Activated naive CD4-positive, alpha-beta T cell treated with anti-CD3 and anti-CD28 coated beads for 36 hours (primary cell): ENCODE measurements around the gene DNAH14. TPM values are rescaled to one million over a fixed set of nuclear protein-coding genes. Genes with fewer than 3 reads are reported as not detected.
"Not testable (repeated sequence)": the region's sequence is repeated elsewhere in the genome, so short reads cannot be mapped to it uniquely, and the experiment has no call there.

Experiments used
- CTCF ChIA-PET: fragments of 350-600 bp; sonication (Branson Sonifier 250); formaldehyde crosslinking; loops from one replicate; lab custom pipeline; 2021; ENCODE audit warnings: antibody characterized with exemption; lab: Charles Lee
- DNase-seq: peaks from one replicate; pipeline ENCODE4 v3.0.0-alpha.2; 2020
- H3K27ac Mint-ChIP-seq: one replicate; pipeline ENCODE4 v1.8.0; 2021; ENCODE audit warnings: mild to moderate bottlenecking, mixed read lengths
- H3K27me3 Mint-ChIP-seq: one replicate; pipeline ENCODE4 v1.8.0; 2021; ENCODE audit warnings: low read depth, mixed read lengths
- H3K36me3 Mint-ChIP-seq: one replicate; pipeline ENCODE4 v1.8.0; 2021; ENCODE audit warnings: low read depth, mixed read lengths
- H3K4me1 Mint-ChIP-seq: one replicate; pipeline ENCODE4 v1.8.0; 2021; ENCODE audit warnings: low read depth, mixed read lengths
- H3K4me3 Mint-ChIP-seq: one replicate; pipeline ENCODE4 v1.8.0; 2021; ENCODE audit warnings: mild to moderate bottlenecking, moderate library complexity, mixed read lengths
- H3K9me3 Mint-ChIP-seq: one replicate; pipeline ENCODE4 v1.8.0; 2021; ENCODE audit warnings: mixed read lengths
- intact Hi-C: fragments of 100-400 bp; cut with micrococcal nuclease; formaldehyde crosslinking; loops from one replicate; pipeline ENCODE4 v1.15.1; 2023
- total RNA-seq, 2 experiments: library from RNA; stranded (reverse); gene quantifications; one replicate each; pipeline ENCODE4 v1.2.3, GENCODE V29; 2021

The DNAH14 gene
- total RNA-seq, 2 experiments from 2014 or later: 0.38 to 0.89 TPM

DNA sequence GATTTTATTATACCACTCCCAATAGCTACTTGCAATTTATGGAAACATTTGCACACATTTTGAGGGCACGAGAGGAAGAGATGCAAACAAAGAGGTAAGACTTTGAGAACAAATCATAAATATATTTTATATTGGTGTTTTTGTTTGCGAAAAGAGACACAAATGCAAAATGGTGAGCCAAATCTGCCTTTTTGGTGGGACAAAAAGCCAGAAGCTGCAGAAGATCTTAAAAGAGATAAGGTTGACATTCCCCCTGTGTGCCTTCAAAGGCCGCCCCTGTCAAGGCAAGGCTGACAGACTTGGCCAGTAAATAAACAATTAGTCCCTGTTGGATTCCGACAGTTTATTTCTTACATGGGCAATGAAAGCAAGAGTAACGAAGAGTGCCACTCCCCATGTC, 375.5 kb downstream of the DNAH14 start:
- Mint-ChIP-seq H3K4me1 (no peaks in the 10 kb centered on the region), H3K27ac (no peak overlapping the region), H3K27me3 (peaks cover 2% of the 10 kb centered on the region), H3K4me3 (no peak overlapping the region), H3K9me3 (no peaks in the 10 kb centered on the region), H3K36me3 (no peaks in the 10 kb centered on the region)
- DNase-seq: no peak
- intact Hi-C loops: no loop called here
- CTCF ChIA-PET: interaction anchor here (1.1 kb wide), 1 partner anchor 14 kb away, joined by 4 read pairs; no protein-coding TSS in a partner anchor

DNA sequence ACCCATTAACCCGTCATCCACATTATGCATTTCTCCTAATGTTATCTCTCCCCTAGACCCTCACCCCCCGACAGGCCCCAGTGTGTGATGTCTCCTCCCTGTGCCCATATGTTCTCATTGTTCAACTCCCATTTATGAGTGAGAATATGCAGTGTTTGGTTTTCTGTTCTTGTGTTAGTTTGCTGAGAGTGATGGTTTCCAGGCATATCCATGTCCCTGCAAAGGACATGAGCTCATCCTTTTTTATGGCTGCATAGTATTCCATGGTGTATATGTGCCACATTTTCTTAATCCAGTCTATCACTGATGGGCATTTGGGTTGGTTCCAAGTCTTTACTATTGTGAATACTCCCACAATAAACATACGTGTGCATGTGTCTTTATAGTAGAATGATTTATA, 381.1 kb downstream of the DNAH14 start:
- DNase-seq, H3K27me3 Mint-ChIP-seq, H3K4me3 Mint-ChIP-seq, H3K9me3 Mint-ChIP-seq, H3K36me3 Mint-ChIP-seq, H3K4me1 Mint-ChIP-seq, H3K27ac Mint-ChIP-seq, intact Hi-C loops: not testable (repeated sequence)
- CTCF ChIA-PET: interaction anchor here (0.7 kb wide), 1 partner anchor 9 kb away, joined by 3 read pairs; no protein-coding TSS in a partner anchor

DNA sequence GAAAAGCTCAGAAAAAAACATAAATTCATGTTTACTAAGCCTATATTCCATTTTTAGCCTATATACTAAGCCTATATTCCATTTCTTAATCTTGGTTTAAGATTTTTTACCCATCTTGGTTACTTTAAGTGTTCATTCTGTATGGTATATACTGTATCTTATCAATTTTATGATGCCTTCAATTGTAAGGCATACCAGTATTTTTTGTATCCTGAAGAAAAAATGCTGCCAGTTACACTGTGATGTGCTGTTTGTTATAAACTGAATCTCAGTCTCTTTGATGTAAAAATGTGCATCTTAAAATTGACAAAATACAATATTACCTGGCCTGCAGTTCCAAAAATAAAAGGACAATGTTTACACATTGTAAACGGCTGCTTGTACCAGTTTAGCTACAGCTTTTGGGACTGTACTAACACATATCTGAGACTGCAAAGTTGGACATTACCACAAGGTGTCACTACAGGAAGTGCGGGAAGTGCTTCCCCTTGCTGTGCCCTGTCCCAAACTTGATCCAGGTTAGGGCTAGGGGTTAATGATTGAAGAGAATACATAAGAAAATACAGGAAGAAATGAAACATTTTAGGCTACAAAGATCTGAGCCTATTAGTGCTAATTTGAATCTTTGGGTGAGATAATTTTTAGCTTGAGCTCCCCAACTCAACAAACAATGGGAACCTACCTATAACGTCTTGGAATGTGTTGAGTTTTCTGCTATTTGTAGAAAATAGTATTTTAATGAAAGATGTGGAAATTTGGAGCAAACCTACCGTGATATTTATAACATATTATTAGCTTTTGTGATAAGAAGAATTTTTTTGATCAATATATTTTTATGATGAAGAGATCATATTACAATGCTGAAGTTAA, 389.5 kb downstream of the DNAH14 start:
- CTCF ChIA-PET: interaction anchor here (0.5 to 2.9 kb wide), 19 partner anchors 9 to 1152 kb away, joined by 3 to 16 read pairs (median 4); no protein-coding TSS in a partner anchor
- H3K27me3 Mint-ChIP-seq: no peaks in the 10 kb centered on the region
- H3K4me3 Mint-ChIP-seq: no peak overlapping the region
- no peak overlapping the region for H3K27ac Mint-ChIP-seq
- intact Hi-C loops: loop anchor here (1.0 to 5.0 kb wide), 4 partner anchors 24 to 657 kb away; no protein-coding TSS in a partner anchor
- H3K9me3 Mint-ChIP-seq: peaks cover 4% of the 10 kb centered on the region
- no peaks in the 10 kb centered on the region for H3K36me3 Mint-ChIP-seq
- H3K4me1 Mint-ChIP-seq: peaks cover 2% of the 10 kb centered on the region
- DNase-seq: peak; percentile 55

DNA sequence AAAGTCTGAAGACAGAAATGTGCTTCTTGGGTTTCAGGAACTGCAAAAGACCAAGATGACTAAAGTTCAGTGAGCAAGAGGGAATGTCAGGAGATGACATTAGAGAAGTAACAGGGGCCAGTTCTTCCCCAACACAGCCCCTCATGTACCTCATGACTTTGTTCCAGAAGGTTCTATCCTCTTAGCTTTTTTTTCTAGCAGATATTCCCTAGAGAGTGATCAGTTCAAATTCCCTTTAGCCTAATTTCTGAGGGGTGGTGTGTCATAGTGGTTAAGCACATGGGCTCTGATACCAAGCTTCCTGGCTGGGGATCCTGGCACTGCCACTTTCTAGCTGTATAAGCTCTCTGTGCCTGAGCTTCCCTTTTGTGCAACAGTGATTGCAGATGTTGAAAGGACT, 390.4 kb downstream of the DNAH14 start:
- Mint-ChIP-seq H3K4me1 (peaks cover 2% of the 10 kb centered on the region), H3K27me3 (no peaks in the 10 kb centered on the region), H3K36me3 (no peaks in the 10 kb centered on the region), H3K9me3 (peaks cover 2% of the 10 kb centered on the region), H3K4me3 (no peak overlapping the region), H3K27ac (no peak overlapping the region)
- no peak for DNase-seq
- intact Hi-C loops: loop anchor here (1.0 to 5.0 kb wide), 4 partner anchors 23 to 656 kb away; no protein-coding TSS in a partner anchor
- CTCF ChIA-PET: interaction anchor here (0.6 to 2.9 kb wide), 7 partner anchors 11 to 625 kb away, joined by 3 to 16 read pairs (median 4); no protein-coding TSS in a partner anchor

DNA sequence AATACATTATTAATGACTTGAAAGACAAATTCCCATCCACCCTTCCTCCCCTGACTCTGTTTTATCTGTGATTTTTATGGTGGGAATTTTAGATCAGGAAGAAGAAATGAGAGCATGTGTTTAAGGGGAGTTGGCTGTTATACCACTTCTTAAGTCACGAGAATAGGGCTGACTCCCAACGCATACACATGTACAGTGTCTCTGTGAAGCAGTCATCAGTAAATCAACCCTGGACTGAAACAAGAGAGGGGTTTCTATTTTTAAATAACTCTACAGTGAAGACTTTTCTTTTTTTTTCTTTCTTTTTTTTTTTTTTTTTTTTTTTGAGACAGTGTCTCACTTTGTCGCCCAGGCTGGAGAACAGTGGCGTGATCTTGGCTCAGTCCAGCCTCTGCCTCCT, 392.3 kb downstream of the DNAH14 start:
- Mint-ChIP-seq H3K36me3 (no peaks in the 10 kb centered on the region), H3K27me3 (no peaks in the 10 kb centered on the region), H3K27ac (no peak overlapping the region), H3K4me1 (peaks cover 2% of the 10 kb centered on the region), H3K4me3 (no peak overlapping the region), H3K9me3 (no peaks in the 10 kb centered on the region)
- DNase-seq: no peak
- CTCF ChIA-PET: no interaction called here
- intact Hi-C loops: no loop called here

DNA sequence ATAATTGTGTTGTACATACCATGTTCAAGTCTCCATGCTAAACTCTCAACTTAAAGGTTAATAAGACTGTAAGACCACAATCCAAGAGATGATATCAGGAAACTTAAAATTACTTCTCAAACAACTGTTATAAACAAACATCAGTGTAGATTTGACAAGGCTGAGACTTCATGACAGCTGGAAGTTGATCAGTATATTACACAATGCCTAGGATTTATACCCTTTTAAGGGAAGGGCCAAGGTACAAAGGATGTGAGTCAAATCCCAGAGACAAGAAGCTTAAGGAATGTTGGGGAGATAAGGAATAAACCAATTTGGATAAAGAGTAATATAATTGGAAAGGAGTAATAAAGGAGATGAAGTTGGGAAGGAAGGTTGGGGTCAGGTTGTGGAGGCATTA, 399.6 kb downstream of the DNAH14 start:
- no peak overlapping the region for H3K27ac Mint-ChIP-seq
- no peaks in the 10 kb centered on the region for H3K9me3 Mint-ChIP-seq
- intact Hi-C loops: no loop called here
- H3K4me3 Mint-ChIP-seq: no peak overlapping the region
- CTCF ChIA-PET: interaction anchor here (1.8 kb wide), 1 partner anchor 10 kb away, joined by 6 read pairs; no protein-coding TSS in a partner anchor
- no peaks in the 10 kb centered on the region for H3K27me3 Mint-ChIP-seq
- no peaks in the 10 kb centered on the region for H3K4me1 Mint-ChIP-seq
- no peaks in the 10 kb centered on the region for H3K36me3 Mint-ChIP-seq
- no peak for DNase-seq

DNA sequence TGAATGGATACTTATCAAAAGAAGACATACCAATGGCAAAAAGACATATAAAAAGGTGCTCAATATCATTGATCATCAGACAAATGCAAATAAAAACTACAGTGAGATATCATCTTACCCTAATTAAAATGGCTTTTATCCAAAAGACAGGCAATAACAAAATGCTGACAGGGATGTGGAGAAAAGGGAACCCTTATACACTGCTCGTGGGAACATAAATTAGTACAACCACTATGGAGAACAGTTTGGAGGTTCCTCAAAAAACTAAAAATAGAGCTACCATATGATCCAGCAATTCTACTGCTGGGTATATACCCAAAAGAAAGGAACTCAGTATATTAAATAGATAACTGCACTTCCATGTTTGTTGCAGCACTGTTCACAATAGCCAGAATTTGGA, 400.5 kb downstream of the DNAH14 start:
- H3K4me3 Mint-ChIP-seq: not testable (repeated sequence)
- CTCF ChIA-PET: interaction anchor here (1.8 kb wide), 1 partner anchor 11 kb away, joined by 6 read pairs; no protein-coding TSS in a partner anchor

DNA sequence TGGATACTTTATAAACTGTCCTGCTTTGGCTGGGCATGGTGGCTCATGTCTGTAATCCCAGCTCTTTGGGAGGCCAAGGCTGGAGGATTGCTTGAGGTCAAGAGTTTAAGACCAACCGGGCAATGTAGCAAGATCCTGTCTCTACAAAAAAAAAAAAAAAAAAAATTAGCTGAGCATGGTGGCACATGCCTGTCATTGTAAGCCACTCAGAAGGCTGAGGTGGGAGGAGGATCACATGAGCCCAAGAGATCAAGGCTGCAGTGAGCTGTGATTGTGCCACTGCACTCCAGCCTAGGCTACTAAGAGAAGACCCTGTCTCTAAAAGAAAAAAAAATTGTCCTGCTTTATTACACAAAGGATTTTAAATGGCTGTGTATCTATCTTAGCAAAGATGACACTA, 403.2 kb downstream of the DNAH14 start:
- H3K27me3 Mint-ChIP-seq: no peaks in the 10 kb centered on the region
- H3K36me3 Mint-ChIP-seq: no peaks in the 10 kb centered on the region
- no peaks in the 10 kb centered on the region for H3K9me3 Mint-ChIP-seq
- CTCF ChIA-PET: interaction anchor here (0.7 to 2.5 kb wide), 2 partner anchors 13 to 14 kb away, joined by 4 to 7 read pairs; no protein-coding TSS in a partner anchor
- H3K4me1 Mint-ChIP-seq: no peaks in the 10 kb centered on the region
- H3K4me3 Mint-ChIP-seq: no peak overlapping the region
- H3K27ac Mint-ChIP-seq: no peak overlapping the region
- no peak for DNase-seq
- intact Hi-C loops: no loop called here

More for the DNA sequence above, 400.5 kb downstream of the DNAH14 start:
- H3K27ac Mint-ChIP-seq, intact Hi-C loops, H3K4me1 Mint-ChIP-seq, H3K9me3 Mint-ChIP-seq, H3K27me3 Mint-ChIP-seq, DNase-seq, H3K36me3 Mint-ChIP-seq: not testable (repeated sequence)

DNA sequence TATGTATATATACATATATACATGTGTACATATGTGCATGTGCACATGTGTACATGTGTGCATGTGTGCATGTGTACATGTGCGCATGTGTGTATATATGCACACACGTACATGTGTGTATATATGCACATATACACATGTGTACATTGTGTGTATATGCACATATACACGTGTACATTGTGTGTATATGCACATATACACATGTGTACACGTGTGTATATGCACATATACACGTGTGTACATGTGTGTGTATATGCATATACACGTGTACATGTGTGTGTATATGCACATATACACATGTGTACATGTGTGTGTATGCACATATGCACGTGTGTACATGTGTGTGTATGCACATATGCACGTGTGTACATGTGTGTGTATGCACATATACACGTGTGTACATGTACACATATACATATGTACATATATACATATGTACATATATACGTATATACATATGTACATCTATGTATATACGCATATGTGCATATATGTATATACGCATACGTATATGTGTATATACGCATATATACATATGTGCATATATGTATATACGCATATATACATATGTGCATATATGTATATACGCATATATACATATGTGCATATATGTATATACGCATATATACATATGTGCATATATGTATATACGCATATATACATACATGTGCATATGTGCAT, 405.8 kb downstream of the DNAH14 start:
- H3K27me3 Mint-ChIP-seq, H3K9me3 Mint-ChIP-seq, intact Hi-C loops, H3K4me1 Mint-ChIP-seq, H3K4me3 Mint-ChIP-seq, H3K36me3 Mint-ChIP-seq, DNase-seq, CTCF ChIA-PET, H3K27ac Mint-ChIP-seq: not testable (repeated sequence)

DNA sequence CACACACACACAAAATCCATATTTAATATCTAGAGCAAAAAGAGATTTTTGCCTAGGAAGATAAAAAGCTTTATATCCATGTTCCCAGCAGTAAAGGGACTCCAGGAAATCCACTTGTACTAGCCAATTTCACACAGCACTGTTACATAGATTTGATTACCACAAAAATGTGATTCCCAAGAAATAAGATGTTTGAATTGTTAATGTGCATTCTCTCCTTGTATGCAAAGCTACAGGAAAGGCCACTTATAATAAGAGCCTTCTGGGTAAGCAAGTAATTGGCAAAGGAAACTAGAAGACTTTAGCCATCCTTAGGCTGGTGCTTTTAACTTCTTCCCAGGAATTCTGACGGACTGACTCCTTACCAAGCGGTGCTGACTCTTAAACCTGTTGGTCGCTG, 409.1 kb downstream of the DNAH14 start:
- CTCF ChIA-PET: no interaction called here
- no peak for DNase-seq
- Mint-ChIP-seq H3K4me3 (no peak overlapping the region), H3K27ac (no peak overlapping the region), H3K36me3 (no peaks in the 10 kb centered on the region), H3K4me1 (no peaks in the 10 kb centered on the region), H3K9me3 (no peaks in the 10 kb centered on the region), H3K27me3 (peaks cover 7% of the 10 kb centered on the region)
- intact Hi-C loops: no loop called here

DNA sequence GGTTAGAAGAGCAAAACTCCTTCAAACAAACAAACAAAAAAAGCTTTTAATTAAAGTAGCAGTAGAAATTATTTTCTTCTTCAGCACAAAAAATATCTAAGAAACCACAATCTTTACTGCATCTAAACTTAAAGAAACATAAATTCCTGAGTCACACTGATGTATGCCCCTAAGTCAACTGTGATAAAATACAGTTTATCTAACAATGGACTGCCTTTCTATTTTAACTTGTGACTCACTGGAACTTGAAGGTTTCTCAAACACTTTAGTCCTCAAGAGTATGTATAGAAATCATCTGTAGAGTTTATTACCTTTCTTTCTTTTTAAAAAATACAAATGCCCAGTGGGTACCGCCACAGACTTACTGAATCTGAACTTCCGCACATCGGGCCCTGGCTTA, 412.2 kb downstream of the DNAH14 start:
- Mint-ChIP-seq H3K27ac (no peak overlapping the region), H3K4me3 (no peak overlapping the region), H3K36me3 (no peaks in the 10 kb centered on the region), H3K4me1 (no peaks in the 10 kb centered on the region), H3K9me3 (no peaks in the 10 kb centered on the region), H3K27me3 (peaks cover 13% of the 10 kb centered on the region)
- CTCF ChIA-PET: no interaction called here
- intact Hi-C loops: loop anchor here (10.0 kb wide), 1 partner anchor 827 kb away; no protein-coding TSS in a partner anchor
- no peak for DNase-seq

DNA sequence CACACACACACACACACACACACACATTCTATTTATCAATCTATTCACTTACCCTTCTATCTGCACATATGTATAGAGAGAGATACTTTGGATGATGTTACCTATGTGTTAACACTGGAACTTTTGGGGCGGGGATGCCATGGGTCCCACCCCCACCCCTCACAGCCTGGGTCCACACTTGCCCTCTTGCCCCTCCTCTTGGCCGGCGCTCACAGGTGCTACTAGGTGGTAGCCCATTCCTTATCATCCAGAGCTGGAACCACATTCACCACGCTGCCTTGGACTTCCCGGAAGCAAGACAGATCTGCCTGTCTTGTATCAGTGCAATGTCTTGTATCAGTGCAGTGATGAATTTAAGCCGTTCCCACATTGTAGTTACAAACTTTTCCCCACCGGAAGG, 413.2 kb downstream of the DNAH14 start:
- intact Hi-C loops: loop anchor here (1.0 to 10.0 kb wide), 2 partner anchors 23 to 828 kb away; no protein-coding TSS in a partner anchor
- no peaks in the 10 kb centered on the region for H3K36me3 Mint-ChIP-seq
- H3K27me3 Mint-ChIP-seq: peaks cover 13% of the 10 kb centered on the region
- no peaks in the 10 kb centered on the region for H3K4me1 Mint-ChIP-seq
- no peaks in the 10 kb centered on the region for H3K9me3 Mint-ChIP-seq
- CTCF ChIA-PET: interaction anchor here (0.8 kb wide), 1 partner anchor 24 kb away, joined by 3 read pairs; no protein-coding TSS in a partner anchor
- no peak overlapping the region for H3K27ac Mint-ChIP-seq
- DNase-seq: no peak
- H3K4me3 Mint-ChIP-seq: no peak overlapping the region
